PFSK-1 (cell line): ENCODE measurements around the gene SMNDC1.

Experiments
- FOXP2 ChIP-seq: optimal IDR thresholded peaks from 2 replicates; pipeline ENCODE3; 2011; ENCODE audit warnings: borderline replicate concordance, control low read depth, inconsistent platforms; ENCODE audit not compliant: insufficient read depth; ENCODE audit errors: extremely low read length, extremely low read depth
- POLR2AphosphoS5 ChIP-seq: IDR thresholded peaks from 2 replicates; pipeline ENCODE4 v1.6.1; 2012; ENCODE audit warnings: low read depth, mild to moderate bottlenecking, control low read depth, low read length, moderate library complexity
- SIN3A ChIP-seq: IDR thresholded peaks from 2 replicates; pipeline ENCODE4 v1.6.1; 2012; ENCODE audit warnings: mild to moderate bottlenecking, low read length, moderate library complexity, borderline replicate concordance; ENCODE audit not compliant: insufficient read depth
- TAF1 ChIP-seq: IDR thresholded peaks from 2 replicates; pipeline ENCODE4 v1.6.1; 2012; ENCODE audit warnings: low read length, control low read depth, borderline replicate concordance; ENCODE audit not compliant: insufficient read depth
- TF ChIP-seq, protein P1 (sequence below), 2 experiments: IDR thresholded peaks; 2 replicates each; pipeline versions ENCODE4 v1.6.1 to v1.8.0; 2011 to 2012; ENCODE audit warnings: low read depth in 2 of 2, low read length in 2 of 2, control low read depth in 1 of 2, inconsistent platforms in 1 of 2, mild to moderate bottlenecking in 1 of 2, moderate library complexity in 1 of 2; ENCODE audit not compliant: insufficient read depth in 1 of 2

Gene SMNDC1

DNA sequence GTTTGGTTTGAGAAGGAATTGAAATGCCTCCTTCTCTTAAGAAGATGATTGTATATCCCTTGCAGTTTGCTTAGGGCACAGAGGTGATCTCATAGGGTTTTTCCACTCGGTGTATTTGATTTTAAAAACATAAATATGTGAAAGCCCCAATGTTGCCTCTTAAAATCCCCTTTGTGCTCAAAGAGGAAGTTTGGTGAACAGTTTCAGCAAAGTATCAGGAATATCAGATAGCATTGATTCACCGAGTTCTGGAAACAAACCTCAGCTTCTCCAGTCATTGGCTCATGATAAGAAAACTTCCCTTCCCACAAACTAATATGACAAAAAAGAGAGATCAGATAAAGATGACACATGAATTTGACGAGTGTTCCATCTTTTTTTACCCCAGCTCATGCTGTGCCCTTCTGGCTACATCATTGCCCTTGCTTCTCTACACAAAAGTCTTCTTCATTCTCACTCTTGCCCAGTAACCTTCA lies 20.1 kb upstream of the SMNDC1 start:
- TF ChIP-seq FOXP2 = no peak
- TF ChIP-seq SIN3A = no peak
- no peak for TF ChIP-seq POLR2AphosphoS5
- no peak for TF ChIP-seq TAF1
- TF ChIP-seq, protein P1, sequence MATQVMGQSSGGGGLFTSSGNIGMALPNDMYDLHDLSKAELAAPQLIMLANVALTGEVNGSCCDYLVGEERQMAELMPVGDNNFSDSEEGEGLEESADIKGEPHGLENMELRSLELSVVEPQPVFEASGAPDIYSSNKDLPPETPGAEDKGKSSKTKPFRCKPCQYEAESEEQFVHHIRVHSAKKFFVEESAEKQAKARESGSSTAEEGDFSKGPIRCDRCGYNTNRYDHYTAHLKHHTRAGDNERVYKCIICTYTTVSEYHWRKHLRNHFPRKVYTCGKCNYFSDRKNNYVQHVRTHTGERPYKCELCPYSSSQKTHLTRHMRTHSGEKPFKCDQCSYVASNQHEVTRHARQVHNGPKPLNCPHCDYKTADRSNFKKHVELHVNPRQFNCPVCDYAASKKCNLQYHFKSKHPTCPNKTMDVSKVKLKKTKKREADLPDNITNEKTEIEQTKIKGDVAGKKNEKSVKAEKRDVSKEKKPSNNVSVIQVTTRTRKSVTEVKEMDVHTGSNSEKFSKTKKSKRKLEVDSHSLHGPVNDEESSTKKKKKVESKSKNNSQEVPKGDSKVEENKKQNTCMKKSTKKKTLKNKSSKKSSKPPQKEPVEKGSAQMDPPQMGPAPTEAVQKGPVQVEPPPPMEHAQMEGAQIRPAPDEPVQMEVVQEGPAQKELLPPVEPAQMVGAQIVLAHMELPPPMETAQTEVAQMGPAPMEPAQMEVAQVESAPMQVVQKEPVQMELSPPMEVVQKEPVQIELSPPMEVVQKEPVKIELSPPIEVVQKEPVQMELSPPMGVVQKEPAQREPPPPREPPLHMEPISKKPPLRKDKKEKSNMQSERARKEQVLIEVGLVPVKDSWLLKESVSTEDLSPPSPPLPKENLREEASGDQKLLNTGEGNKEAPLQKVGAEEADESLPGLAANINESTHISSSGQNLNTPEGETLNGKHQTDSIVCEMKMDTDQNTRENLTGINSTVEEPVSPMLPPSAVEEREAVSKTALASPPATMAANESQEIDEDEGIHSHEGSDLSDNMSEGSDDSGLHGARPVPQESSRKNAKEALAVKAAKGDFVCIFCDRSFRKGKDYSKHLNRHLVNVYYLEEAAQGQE (IDR thresholded peaks at IDR 0.05; ENCODE audit: insufficient read depth in 1 of 2, low read depth in 2 of 2, low read length in 2 of 2) = no peak

DNA sequence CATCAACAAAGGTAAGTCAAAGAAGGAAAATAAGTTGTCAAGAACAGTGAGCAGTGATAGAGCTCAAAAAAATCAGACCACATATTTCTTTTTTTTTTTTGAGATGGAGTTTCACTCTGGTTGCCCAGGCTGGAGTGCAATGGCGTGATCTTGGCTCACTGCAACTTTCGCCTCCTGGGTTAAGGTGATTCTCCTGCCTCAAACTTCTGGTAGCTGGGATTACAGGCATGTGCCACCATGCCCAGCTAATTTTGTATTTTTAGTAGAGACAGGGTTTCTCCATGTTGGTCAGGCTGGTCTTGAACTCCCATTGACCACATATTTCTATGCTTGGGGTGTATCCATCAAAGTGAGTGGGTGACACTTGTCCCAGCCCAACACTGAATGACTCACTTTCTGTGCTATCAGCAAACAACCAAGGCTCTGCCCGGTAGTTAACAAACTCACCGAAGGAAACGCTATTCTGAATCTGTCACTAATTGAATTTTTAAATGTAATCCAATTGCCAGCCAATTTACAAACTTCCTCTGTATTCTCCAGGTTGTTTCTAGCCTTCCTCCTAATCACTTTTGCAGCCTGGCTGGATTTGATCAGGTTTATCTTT lies 19.6 kb upstream of the SMNDC1 start:
- TF ChIP-seq FOXP2 (no peak), SIN3A (no peak)

DNA sequence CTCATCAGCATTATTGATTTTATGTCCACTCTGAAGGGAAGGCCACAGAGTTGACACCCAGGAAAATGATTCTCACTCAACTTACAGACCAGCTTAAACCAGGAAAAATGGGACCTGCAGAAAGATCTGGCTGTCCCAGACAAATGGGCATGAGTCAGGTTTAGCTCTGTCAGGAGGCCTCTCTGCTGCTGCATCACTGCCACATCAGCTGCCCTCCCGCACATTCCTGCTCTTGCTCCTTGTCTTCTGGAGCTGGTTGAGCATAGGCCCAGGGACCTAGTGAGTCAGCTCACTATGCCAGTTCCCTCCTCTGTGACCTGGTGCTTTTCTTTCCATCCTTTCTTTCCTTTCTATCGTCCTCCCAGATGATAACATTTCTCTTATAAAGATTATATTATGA lies 18.8 kb upstream of the SMNDC1 start:
- TF ChIP-seq SIN3A (no peak), TAF1 (no peak), FOXP2 (no peak), POLR2AphosphoS5 (no peak)
- TF ChIP-seq, protein P1 (IDR thresholded peaks at IDR 0.05; ENCODE audit: insufficient read depth in 1 of 2, low read depth in 2 of 2, low read length in 2 of 2) = no peak

DNA sequence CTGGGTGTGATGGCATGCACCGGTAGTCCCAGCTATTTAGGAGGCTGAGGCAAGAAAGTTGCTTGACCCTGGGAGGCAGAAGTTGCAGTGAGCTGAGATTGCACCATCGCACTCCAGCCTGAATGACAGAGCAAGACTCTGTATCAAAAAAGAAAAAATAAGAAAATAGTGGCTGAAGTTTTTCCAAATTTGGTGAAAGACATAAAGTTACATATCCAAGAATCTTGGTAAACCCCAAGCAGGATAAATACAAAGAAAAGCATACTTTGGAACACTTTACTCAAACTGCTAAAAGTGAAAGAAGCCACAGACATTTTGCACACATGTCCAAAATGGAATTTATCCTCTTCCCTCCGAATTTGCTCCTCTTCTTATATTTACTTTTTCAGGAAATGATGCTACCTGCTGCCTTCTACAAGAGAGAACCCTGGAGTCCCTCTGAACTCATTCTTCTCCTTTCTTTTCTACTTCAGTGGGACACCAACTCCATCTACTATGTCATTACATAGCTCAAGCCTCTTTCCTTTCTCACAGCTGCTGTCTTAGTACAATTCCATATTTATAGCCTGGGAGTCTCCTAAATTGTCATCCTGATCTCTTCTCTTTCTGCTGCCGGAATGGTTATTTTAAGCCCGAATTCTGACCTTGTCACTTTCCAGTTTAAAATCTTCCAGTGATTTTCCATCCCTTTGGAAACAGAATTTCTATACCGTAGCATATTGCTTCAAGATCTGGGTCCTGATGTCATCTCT lies 17.3 kb upstream of the SMNDC1 start:
- no peak for TF ChIP-seq POLR2AphosphoS5
- no peak for TF ChIP-seq SIN3A
- TF ChIP-seq, protein P1 (IDR thresholded peaks at IDR 0.05; ENCODE audit: insufficient read depth in 1 of 2, low read depth in 2 of 2, low read length in 2 of 2) = no peak
- TF ChIP-seq TAF1 = no peak
- TF ChIP-seq FOXP2 = no peak

DNA sequence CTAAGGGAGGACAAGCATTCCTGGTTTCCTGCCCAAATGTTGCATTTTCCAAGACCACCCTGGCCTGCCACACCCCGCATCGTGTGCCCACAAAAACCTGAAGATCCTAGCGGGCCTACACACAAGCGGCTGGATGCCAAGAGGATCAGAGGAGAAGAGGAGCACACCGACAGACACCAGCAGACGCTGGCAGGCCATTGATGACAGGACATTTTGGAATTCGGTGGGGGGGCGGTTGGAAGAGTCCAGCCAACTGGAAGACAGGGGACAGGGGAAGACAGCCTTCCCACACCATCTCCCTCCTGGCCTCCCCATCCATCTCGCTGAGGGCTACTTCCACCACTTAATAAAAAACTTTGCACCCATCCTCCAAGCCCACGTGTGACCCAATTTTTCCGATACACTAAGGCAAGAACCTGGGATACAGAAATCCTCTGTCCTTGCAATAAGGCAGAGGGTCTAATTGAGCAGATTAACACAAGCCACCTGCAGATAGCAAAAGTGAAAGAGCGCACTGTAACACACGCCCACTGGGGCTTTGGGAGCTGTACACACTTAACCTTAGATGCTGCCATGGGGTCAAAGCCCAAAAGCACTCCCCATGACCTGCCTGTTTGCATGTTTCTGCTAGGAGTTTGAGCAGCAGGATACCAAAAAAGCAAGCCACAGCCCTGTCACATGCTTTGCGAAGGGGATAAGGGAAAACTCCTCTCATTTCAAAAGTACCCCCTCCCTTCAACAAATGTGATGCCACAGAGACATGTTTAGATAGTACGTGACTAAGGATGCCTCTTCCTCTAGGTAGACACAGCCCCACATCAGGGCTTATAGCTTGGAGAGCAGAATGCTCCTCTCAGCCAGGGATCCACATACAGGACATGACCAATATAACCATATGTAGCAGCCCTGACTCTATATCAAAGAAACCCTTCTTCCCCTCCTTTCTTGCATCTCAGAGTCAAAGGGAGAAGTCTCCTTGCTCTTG lies 13.4 kb upstream of the SMNDC1 start:
- no peak for TF ChIP-seq POLR2AphosphoS5
- no peak for TF ChIP-seq TAF1
- TF ChIP-seq FOXP2 = no peak
- TF ChIP-seq, protein P1 (IDR thresholded peaks at IDR 0.05; ENCODE audit: insufficient read depth in 1 of 2, low read depth in 2 of 2, low read length in 2 of 2) = no peak
- TF ChIP-seq SIN3A = no peak
